ENCODE measurements around the gene B4GAT1. TPM values are rescaled to one million over a fixed set of nuclear protein-coding genes. Genes with fewer than 3 reads are reported as not detected.

B4GAT1 gene
- total and polyA plus RNA-seq, 9 of the 15 experiments (the other 6 are each of a cell fraction or from before 2014, with no cell fraction given) = 0.86 to 9.5 (median 3.8) TPM

DNA sequence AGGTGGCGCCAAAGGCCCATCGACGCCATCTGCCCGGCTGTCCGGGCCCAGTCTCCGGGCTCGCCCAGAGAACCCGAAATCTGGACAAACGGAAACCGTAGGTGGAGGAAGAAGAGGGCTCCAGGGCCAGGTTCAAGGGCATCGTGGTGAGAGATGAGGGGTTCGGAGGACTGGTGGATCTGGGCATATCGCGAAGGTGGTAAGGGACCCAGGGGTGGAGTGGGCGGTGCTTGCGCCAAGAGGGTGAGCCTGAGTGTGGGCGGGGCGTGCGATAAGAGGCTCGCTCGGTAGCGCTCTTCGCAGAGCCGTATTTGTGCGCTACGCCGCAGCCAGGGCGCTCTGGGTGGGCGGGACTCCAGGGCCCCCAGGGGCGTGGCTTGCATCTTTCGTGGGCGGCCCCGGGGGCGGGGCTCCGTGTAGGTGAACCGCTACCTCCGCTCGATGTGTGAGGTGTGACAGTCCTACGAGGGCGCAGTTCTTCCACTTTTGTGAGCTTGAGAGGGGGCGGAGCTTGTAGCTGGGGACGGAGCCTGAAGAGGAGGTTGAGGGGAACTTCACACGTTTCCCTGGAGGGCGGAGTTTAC lies 35.4 kb downstream of the B4GAT1 start (continued):
- TF ChIP-seq, protein P1, sequence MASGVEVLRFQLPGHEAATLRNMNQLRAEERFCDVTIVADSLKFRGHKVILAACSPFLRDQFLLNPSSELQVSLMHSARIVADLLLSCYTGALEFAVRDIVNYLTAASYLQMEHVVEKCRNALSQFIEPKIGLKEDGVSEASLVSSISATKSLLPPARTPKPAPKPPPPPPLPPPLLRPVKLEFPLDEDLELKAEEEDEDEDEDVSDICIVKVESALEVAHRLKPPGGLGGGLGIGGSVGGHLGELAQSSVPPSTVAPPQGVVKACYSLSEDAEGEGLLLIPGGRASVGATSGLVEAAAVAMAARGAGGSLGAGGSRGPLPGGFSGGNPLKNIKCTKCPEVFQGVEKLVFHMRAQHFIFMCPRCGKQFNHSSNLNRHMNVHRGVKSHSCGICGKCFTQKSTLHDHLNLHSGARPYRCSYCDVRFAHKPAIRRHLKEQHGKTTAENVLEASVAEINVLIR (CRISPR knock-in tag; IDR thresholded peaks at IDR 0.05) = no peak
- no peak for TF ChIP-seq CREBBP (IDR thresholded peaks at IDR 0.05; ENCODE audit: low read depth, low read length)
- peak; percentile 92 to 94 for TF ChIP-seq KDM1A (IDR thresholded peaks at IDR 0.05)
- TF ChIP-seq GABPB1 (CRISPR knock-in tag; IDR thresholded peaks at IDR 0.05) = peak; percentile 80
- no peak for TF ChIP-seq SNRNP70 (optimal IDR thresholded peaks at IDR 0.05; ENCODE audit: low read depth, low read length)
- no peak for TF ChIP-seq MEF2D (tag; conservative IDR thresholded peaks at IDR 0.05; ENCODE audit: low read depth)
- no peak for TF ChIP-seq NCOR1 (IDR thresholded peaks at IDR 0.05)
- peak; percentile 79 for TF ChIP-seq LCOR (CRISPR knock-in tag; IDR thresholded peaks at IDR 0.05)
- no peak for TF ChIP-seq ZKSCAN8 (CRISPR knock-in tag; IDR thresholded peaks at IDR 0.05)
- TF ChIP-seq ZNF41 (CRISPR knock-in tag; conservative IDR thresholded peaks at IDR 0.05) = no peak
- TF ChIP-seq, protein P2, sequence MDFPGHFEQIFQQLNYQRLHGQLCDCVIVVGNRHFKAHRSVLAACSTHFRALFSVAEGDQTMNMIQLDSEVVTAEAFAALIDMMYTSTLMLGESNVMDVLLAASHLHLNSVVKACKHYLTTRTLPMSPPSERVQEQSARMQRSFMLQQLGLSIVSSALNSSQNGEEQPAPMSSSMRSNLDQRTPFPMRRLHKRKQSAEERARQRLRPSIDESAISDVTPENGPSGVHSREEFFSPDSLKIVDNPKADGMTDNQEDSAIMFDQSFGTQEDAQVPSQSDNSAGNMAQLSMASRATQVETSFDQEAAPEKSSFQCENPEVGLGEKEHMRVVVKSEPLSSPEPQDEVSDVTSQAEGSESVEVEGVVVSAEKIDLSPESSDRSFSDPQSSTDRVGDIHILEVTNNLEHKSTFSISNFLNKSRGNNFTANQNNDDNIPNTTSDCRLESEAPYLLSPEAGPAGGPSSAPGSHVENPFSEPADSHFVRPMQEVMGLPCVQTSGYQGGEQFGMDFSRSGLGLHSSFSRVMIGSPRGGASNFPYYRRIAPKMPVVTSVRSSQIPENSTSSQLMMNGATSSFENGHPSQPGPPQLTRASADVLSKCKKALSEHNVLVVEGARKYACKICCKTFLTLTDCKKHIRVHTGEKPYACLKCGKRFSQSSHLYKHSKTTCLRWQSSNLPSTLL (IDR thresholded peaks at IDR 0.05) = no peak
- no peak for TF ChIP-seq ZNF778 (CRISPR knock-in tag; IDR thresholded peaks at IDR 0.05)
- no peak for TF ChIP-seq CAMTA2 (CRISPR knock-in tag; conservative IDR thresholded peaks at IDR 0.05)
- no peak for TF ChIP-seq PHB2 (IDR thresholded peaks at IDR 0.05; ENCODE audit: low read depth)
- peak; percentile 98 for TF ChIP-seq SP1 (CRISPR knock-in tag; IDR thresholded peaks at IDR 0.05)
- TF ChIP-seq ZNF165 (CRISPR knock-in tag; IDR thresholded peaks at IDR 0.05; ENCODE audit: borderline replicate concordance) = no peak
- TF ChIP-seq MED1 (CRISPR knock-in tag; IDR thresholded peaks at IDR 0.05; ENCODE audit: borderline replicate concordance) = no peak
- TF ChIP-seq, protein P3, sequence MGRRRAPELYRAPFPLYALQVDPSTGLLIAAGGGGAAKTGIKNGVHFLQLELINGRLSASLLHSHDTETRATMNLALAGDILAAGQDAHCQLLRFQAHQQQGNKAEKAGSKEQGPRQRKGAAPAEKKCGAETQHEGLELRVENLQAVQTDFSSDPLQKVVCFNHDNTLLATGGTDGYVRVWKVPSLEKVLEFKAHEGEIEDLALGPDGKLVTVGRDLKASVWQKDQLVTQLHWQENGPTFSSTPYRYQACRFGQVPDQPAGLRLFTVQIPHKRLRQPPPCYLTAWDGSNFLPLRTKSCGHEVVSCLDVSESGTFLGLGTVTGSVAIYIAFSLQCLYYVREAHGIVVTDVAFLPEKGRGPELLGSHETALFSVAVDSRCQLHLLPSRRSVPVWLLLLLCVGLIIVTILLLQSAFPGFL (CRISPR knock-in tag; IDR thresholded peaks at IDR 0.05) = no peak
- peak; percentile 30 to 61 for TF ChIP-seq E2F6 (IDR thresholded peaks at IDR 0.05; ENCODE audit: borderline replicate concordance in 1 of 2, extremely low read depth in 1 of 2, insufficient read depth in 1 of 2, insufficient read length in 1 of 2, low read depth in 1 of 2, low read length in 1 of 2, poor library complexity in 1 of 2, severe bottlenecking in 1 of 2)
- TF ChIP-seq, protein P4, sequence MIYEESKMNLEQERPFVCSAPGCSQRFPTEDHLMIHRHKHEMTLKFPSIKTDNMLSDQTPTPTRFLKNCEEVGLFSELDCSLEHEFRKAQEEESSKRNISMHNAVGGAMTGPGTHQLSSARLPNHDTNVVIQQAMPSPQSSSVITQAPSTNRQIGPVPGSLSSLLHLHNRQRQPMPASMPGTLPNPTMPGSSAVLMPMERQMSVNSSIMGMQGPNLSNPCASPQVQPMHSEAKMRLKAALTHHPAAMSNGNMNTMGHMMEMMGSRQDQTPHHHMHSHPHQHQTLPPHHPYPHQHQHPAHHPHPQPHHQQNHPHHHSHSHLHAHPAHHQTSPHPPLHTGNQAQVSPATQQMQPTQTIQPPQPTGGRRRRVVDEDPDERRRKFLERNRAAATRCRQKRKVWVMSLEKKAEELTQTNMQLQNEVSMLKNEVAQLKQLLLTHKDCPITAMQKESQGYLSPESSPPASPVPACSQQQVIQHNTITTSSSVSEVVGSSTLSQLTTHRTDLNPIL (CRISPR knock-in tag; IDR thresholded peaks at IDR 0.05) = no peak
- no peak for TF ChIP-seq NCOA4 (IDR thresholded peaks at IDR 0.05; ENCODE audit: partially characterized antibody)
- peak in 1 of 2 experiments; percentile 71; a peak in 1 of 4 replicates for TF ChIP-seq FOXA3 (CRISPR knock-in tag; conservative IDR thresholded peaks at IDR 0.05 in 1 of 2, IDR thresholded peaks at IDR 0.05 in 1 of 2)
- no peak for TF ChIP-seq STAT5A (IDR thresholded peaks at IDR 0.05; ENCODE audit: borderline replicate concordance, low read length)
- TF ChIP-seq KHSRP (IDR thresholded peaks at IDR 0.05) = no peak
